IgD-negative memory B cell (primary cell): ENCODE data around the gene DNAJC6. TPM values are rescaled to one million over a fixed set of nuclear protein-coding genes. Genes with fewer than 3 reads are reported as not detected.
A peak's percentile ranks its signal among the peaks of the same experiment; 100 is the strongest.

Experiments
- H3K27ac Mint-ChIP-seq, 3 donors: one replicate each; pipeline ENCODE4 v1.8.0; 2020 to 2022; ENCODE audit warnings: mild to moderate bottlenecking in 3 of 3, mixed read lengths in 3 of 3, moderate library complexity in 1 of 3
- H3K27me3 Mint-ChIP-seq: one replicate; pipeline ENCODE4 v1.8.0; 2021; ENCODE audit warnings: mixed read lengths
- H3K36me3 Mint-ChIP-seq: one replicate; pipeline ENCODE4 v1.8.0; 2020; ENCODE audit warnings: mild to moderate bottlenecking, mixed read lengths
- H3K4me1 Mint-ChIP-seq, 3 donors: one replicate each; pipeline ENCODE4 v1.8.0; 2020 to 2022; ENCODE audit warnings: mixed read lengths in 3 of 3, mild to moderate bottlenecking in 1 of 3
- H3K4me3 Mint-ChIP-seq, 4 donors: one replicate each; pipeline ENCODE4 v1.8.0; 2020 to 2022; ENCODE audit warnings: mild to moderate bottlenecking in 4 of 4, mixed read lengths in 4 of 4, moderate library complexity in 3 of 4
- H3K9me3 Mint-ChIP-seq, 3 donors: one replicate each; pipeline ENCODE4 v1.8.0; 2020 to 2021; ENCODE audit warnings: mixed read lengths in 3 of 3, mild to moderate bottlenecking in 1 of 3
- polyA plus RNA-seq: library from polyadenylated mRNA; unstranded; fragments of 300-500 nt; fragmentation: Illumina TruSeq; gene quantifications from one replicate; pipeline ENCODE4 v1.2.3, GENCODE V29; 2021

DNAJC6 gene
- polyA plus RNA-seq, 1 donor from 2014 or later = 1.1 TPM

GRCh38 chr1:65459397-65459768 is 150.0 kb downstream of the DNAJC6 start:
- Mint-ChIP-seq H3K4me3 (peak overlapping the region in 1 of 4 donors; percentile 40), H3K9me3 (peaks cover 6 to 12% (median 6%) of the 10 kb centered on the region in 3 donors), H3K27me3 (peaks cover 2% of the 10 kb centered on the region), H3K36me3 (peaks cover 2% of the 10 kb centered on the region), H3K27ac (no peak overlapping the region), H3K4me1 (peaks cover 0 to 5% (median 3%) of the 10 kb centered on the region in 3 donors)

Other genes starting within 250 kb of the DNAJC6 start
- 0.38 TPM for gene AK4, start 161.3 kb upstream of the DNAJC6 start, polyA plus RNA-seq
- gene LEPR, start 111.1 kb downstream of the DNAJC6 start, polyA plus RNA-seq = 0.40 TPM
- gene LEPROT, start 111.1 kb downstream of the DNAJC6 start, polyA plus RNA-seq = 6.9 TPM